SK-N-SH (cell line): ENCODE measurements around the gene RPS23. TPM values are rescaled to one million over a fixed set of nuclear protein-coding genes. Genes with fewer than 3 reads are reported as not detected.

Experiments used
- CTCF ChIA-PET: fragments of 300-600, 350-600 bp; formaldehyde crosslinking; extraction: SDS; loops from one replicate; lab custom pipeline; 2021; lab: Yijun Ruan, JAX
- POLR2A ChIA-PET: fragments of 350-600 bp; sonication (Branson Sonifier 250); formaldehyde crosslinking; extraction: SDS; loops from one replicate; lab custom pipeline; 2020; ENCODE audit warnings: antibody characterized with exemption, inconsistent platforms; lab: Yijun Ruan, JAX
- DNase-seq: peaks from one replicate; pipeline ENCODE4 v3.0.0; 2012
- H2AFZ ChIP-seq: fragments of 200-600 bp; sonication (generic); 2 replicates; pipeline ENCODE4 v1.8.1; 2016; ENCODE audit warnings: antibody characterized with exemption, mild to moderate bottlenecking, low read depth
- H3F3A ChIP-seq: fragments of 200-600 bp; sonication (generic); replicated peaks from 2 replicates; pipeline ENCODE3; 2016; ENCODE audit warnings: antibody characterized with exemption, mild to moderate bottlenecking; ENCODE audit not compliant: insufficient read depth
- H3K27ac ChIP-seq, 2 experiments: fragments of 200-500 bp in 1 of 2; fragments of 200-600 bp in 1 of 2; sonication (Bioruptor generic) in 1 of 2; sonication (generic), shearing (Covaris generic) in 1 of 2; 2 replicates each; pipeline versions ENCODE4 v1.5.1 to v1.6.1; 2014 to 2016; ENCODE audit warnings: low read depth in 2 of 2, inconsistent platforms in 1 of 2, low read length in 1 of 2, mild to moderate bottlenecking in 1 of 2, mixed read lengths in 1 of 2
- H3K27me3 ChIP-seq: fragments of 200-600 bp; sonication (generic), shearing (Covaris generic); 2 replicates; pipeline ENCODE4 v1.6.1; 2016; ENCODE audit warnings: mixed run types; ENCODE audit not compliant: insufficient read depth
- H3K36me3 ChIP-seq, 2 experiments: fragments of 200-500 bp in 1 of 2; fragments of 200-600 bp in 1 of 2; sonication (Bioruptor generic) in 1 of 2; sonication (generic) in 1 of 2; replicated peaks in 1 of 2; 2 replicates each; pipeline versions ENCODE3 to v1.5.1; 2014 to 2016; ENCODE audit warnings: low read length in 1 of 2, mild to moderate bottlenecking in 1 of 2; ENCODE audit not compliant: insufficient read depth in 2 of 2, control insufficient read depth in 1 of 2
- H3K4me1 ChIP-seq, 2 experiments: fragments of 200-500 bp in 1 of 2; fragments of 200-600 bp in 1 of 2; sonication (Bioruptor generic) in 1 of 2; sonication (generic), shearing (Covaris generic) in 1 of 2; 2 replicates each; pipeline versions ENCODE4 v1.5.1 to v1.6.1; 2014 to 2016; ENCODE audit warnings: low read depth in 1 of 2, low read length in 1 of 2, mixed run types in 1 of 2; ENCODE audit not compliant: insufficient read depth in 2 of 2, control insufficient read depth in 1 of 2
- H3K4me2 ChIP-seq: fragments of 200-600 bp; sonication (generic), shearing (Covaris generic); 2 replicates; pipeline ENCODE4 v1.6.1; 2017; ENCODE audit warnings: mixed run types
- H3K4me3 ChIP-seq, 2 experiments: fragments of 200-500 bp in 1 of 2; fragments of 200-600 bp in 1 of 2; sonication (Bioruptor generic) in 1 of 2; sonication (generic), shearing (Covaris generic) in 1 of 2; 2 replicates each; pipeline versions ENCODE4 v1.5.1 to v1.8.1; 2014 to 2016; ENCODE audit warnings: low read depth in 2 of 2, inconsistent platforms in 1 of 2, low read length in 1 of 2, mild to moderate bottlenecking in 1 of 2, mixed read lengths in 1 of 2, moderate library complexity in 1 of 2
- H3K79me2 ChIP-seq: fragments of 200-600 bp; sonication (generic); 2 replicates; pipeline ENCODE4 v1.8.1; 2017; ENCODE audit warnings: mild to moderate bottlenecking; ENCODE audit not compliant: insufficient read depth
- H3K9ac ChIP-seq: fragments of 200-600 bp; sonication (generic); 2 replicates; pipeline ENCODE4 v1.6.1; 2017; ENCODE audit warnings: mixed run types
- H3K9me2 ChIP-seq: fragments of 200-600 bp; sonication (generic); 2 replicates; pipeline ENCODE4 v1.6.1; 2017; ENCODE audit warnings: mixed run types
- H3K9me3 ChIP-seq: fragments of 200-600 bp; sonication (generic); 2 replicates; pipeline ENCODE4 v1.6.1; 2017; ENCODE audit warnings: mixed run types, mild to moderate bottlenecking, moderate library complexity
- H4K20me1 ChIP-seq: fragments of 200-600 bp; sonication (generic); 2 replicates; pipeline ENCODE4 v1.6.1; 2017; ENCODE audit warnings: mild to moderate bottlenecking, mixed run types; ENCODE audit not compliant: insufficient read depth
- CHD2 ChIP-seq: fragments of 150-350 bp; IDR thresholded peaks from 2 replicates; pipeline ENCODE4 v1.6.1; 2018; ENCODE audit warnings: low read length; ENCODE audit not compliant: partially characterized antibody
- ELF1 ChIP-seq: IDR thresholded peaks from 2 replicates; pipeline ENCODE4 v1.4.0; 2012
- EP300 ChIP-seq, 2 experiments: IDR thresholded peaks; 2 replicates each; pipeline versions ENCODE4 v1.4.0 to v1.6.1; 2012; ENCODE audit warnings: borderline replicate concordance in 1 of 2, low read depth in 1 of 2, low read length in 1 of 2
- EZH2phosphoT487 ChIP-seq: fragments of 200-600 bp; sonication (generic); IDR thresholded peaks from 2 replicates; pipeline ENCODE4 v1.6.1; 2017; ENCODE audit warnings: low read depth, mixed run types, mild to moderate bottlenecking, antibody characterized with exemption, moderate library complexity, borderline replicate concordance
- FOSL2 ChIP-seq: IDR thresholded peaks from 2 replicates; pipeline ENCODE4 v1.4.0; 2012; ENCODE audit warnings: low read depth, mild to moderate bottlenecking, moderate library complexity, borderline replicate concordance
- FOXM1 ChIP-seq: IDR thresholded peaks from 2 replicates; pipeline ENCODE4 v1.4.0; 2012; ENCODE audit warnings: low read depth, mild to moderate bottlenecking
- GABPA ChIP-seq: IDR thresholded peaks from 2 replicates; pipeline ENCODE4 v1.4.0; 2012; ENCODE audit warnings: low read depth, mild to moderate bottlenecking
- GATA2 ChIP-seq: sonication (generic); formaldehyde crosslinking; IDR thresholded peaks from 2 replicates; pipeline ENCODE4 v1.5.0; 2020; ENCODE audit warnings: mild to moderate bottlenecking, missing genetic modification reagents
- NFIC ChIP-seq: IDR thresholded peaks from 2 replicates; pipeline ENCODE4 v1.4.0; 2012; ENCODE audit warnings: borderline replicate concordance
- RAD21 ChIP-seq: IDR thresholded peaks from 2 replicates; pipeline ENCODE4 v1.6.1; 2012; ENCODE audit warnings: mild to moderate bottlenecking, low read length
- RCOR1 ChIP-seq: fragments of 150-350 bp; IDR thresholded peaks from 2 replicates; pipeline ENCODE4 v1.6.1; 2017; ENCODE audit warnings: antibody characterized with exemption, low read length
- SMC3 ChIP-seq: IDR thresholded peaks from 2 replicates; pipeline ENCODE4 v1.6.1; 2012; ENCODE audit warnings: low read depth, low read length, improper control_type of control experiment
- TCF12 ChIP-seq: IDR thresholded peaks from 2 replicates; pipeline ENCODE4 v1.4.0; 2012
- YY1 ChIP-seq: IDR thresholded peaks from 2 replicates; pipeline ENCODE4 v1.4.0; 2012; ENCODE audit warnings: low read depth, mild to moderate bottlenecking
- WGBS: methylation state at CpG from one replicate; pipeline ENCODE4 v1.1.6; 2017; ENCODE audit warnings: low lambda C conversion rate; 5-methylcytosine and 5-hydroxymethylcytosine counted together
- polyA plus RNA-seq, 3 experiments: library from polyadenylated mRNA; depleted of rRNA; stranded (reverse); fragments of >200 nt; gene quantifications; 2 replicates each; pipeline ENCODE4 v1.2.3, GENCODE V29; 2012
- TF ChIP-seq, protein P1 (sequence below): fragments of 150-350 bp; IDR thresholded peaks from 2 replicates; pipeline ENCODE4 v1.6.1; 2017; ENCODE audit warnings: antibody characterized with exemption, low read length, low read depth, borderline replicate concordance
- TF ChIP-seq, protein P2 (sequence below): IDR thresholded peaks from 2 replicates; pipeline ENCODE4 v1.4.0; 2012; ENCODE audit warnings: low read depth, borderline replicate concordance

RPS23 gene
- polyA plus RNA-seq, 1 of the 3 experiments (the other 2 are of a cell fraction), result 6,732 TPM

DNA sequence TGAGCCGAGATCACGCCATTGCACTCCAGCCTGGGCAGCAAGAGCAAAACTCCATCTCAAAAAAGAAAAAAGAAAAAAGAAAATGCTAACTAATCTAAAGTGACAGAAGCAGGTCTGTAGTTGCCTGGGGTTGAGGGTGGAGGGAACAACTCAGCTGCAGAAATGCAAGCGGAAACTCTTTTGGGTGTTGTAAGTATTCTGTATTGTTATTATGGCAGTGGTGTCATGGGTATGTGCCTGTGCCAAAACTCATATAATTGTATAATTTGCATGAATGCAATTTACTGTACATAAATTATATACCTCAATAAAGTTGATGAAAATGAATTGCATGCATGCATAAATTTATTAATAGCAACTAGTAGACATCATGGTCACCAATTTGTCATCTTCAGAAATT lies 23.0 kb upstream of the RPS23 start:
- Histone ChIP-seq H3K4me3 (no peak overlapping the region), H2AFZ (no peak overlapping the region), H4K20me1 (no peaks in the 10 kb centered on the region), H3K79me2 (no peaks in the 10 kb centered on the region), H3K4me2 (no peak overlapping the region), H3K27me3 (no peaks in the 10 kb centered on the region), H3K9me2 (no peaks in the 10 kb centered on the region), H3K9ac (no peak overlapping the region), H3F3A (peaks cover 3% of the 10 kb centered on the region), H3K27ac (no peak overlapping the region), H3K36me3 (no peaks in the 10 kb centered on the region), H3K4me1 (no peaks in the 10 kb centered on the region), H3K9me3 (no peaks in the 10 kb centered on the region)
- TF ChIP-seq EP300 (IDR thresholded peaks at IDR 0.05; ENCODE audit: borderline replicate concordance in 1 of 2, low read depth in 1 of 2, low read length in 1 of 2), result no peak
- no peak for TF ChIP-seq YY1
- ChIA-PET CTCF (no interaction called here), POLR2A (no interaction called here)
- no peak for DNase-seq
- WGBS, result 96% methylated on average over 3 of the region's 3 CpGs

DNA sequence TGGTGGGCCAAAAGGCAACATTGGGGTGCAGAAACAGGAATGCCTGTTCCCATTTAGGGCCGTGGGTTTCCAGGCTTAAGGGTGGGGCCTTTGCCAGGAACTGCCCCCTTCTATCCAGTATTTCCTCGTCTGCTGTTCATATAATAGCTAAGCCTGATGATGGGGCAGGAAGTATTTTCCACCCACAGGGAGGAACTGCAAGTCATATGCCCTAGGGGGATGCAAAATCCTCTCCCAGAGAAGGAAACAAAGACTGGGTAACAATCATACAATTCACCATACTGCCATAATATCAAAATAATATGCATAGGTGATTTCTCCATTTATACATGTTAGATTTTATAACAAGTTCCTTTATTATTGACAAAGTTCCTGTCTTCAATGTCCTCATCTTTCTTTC lies 20.5 kb upstream of the RPS23 start:
- Histone ChIP-seq H3K9ac (no peak overlapping the region), H3K79me2 (no peaks in the 10 kb centered on the region), H2AFZ (no peak overlapping the region), H3K9me3 (no peaks in the 10 kb centered on the region), H3K4me2 (no peak overlapping the region), H3K36me3 (no peaks in the 10 kb centered on the region), H4K20me1 (no peaks in the 10 kb centered on the region), H3K9me2 (no peaks in the 10 kb centered on the region), H3K27ac (no peak overlapping the region), H3K27me3 (no peaks in the 10 kb centered on the region), H3F3A (peaks cover 3% of the 10 kb centered on the region), H3K4me3 (no peak overlapping the region), H3K4me1 (no peaks in the 10 kb centered on the region)
- DNase-seq, result no peak
- POLR2A ChIA-PET, result no interaction called here
- 78% methylated on average over 2 of the region's 2 CpGs for WGBS
- CTCF ChIA-PET, result no interaction called here
- TF ChIP-seq, protein P1, sequence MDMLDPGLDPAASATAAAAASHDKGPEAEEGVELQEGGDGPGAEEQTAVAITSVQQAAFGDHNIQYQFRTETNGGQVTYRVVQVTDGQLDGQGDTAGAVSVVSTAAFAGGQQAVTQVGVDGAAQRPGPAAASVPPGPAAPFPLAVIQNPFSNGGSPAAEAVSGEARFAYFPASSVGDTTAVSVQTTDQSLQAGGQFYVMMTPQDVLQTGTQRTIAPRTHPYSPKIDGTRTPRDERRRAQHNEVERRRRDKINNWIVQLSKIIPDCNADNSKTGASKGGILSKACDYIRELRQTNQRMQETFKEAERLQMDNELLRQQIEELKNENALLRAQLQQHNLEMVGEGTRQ, result no peak
- TF ChIP-seq RCOR1, result no peak
- TF ChIP-seq, protein P2, sequence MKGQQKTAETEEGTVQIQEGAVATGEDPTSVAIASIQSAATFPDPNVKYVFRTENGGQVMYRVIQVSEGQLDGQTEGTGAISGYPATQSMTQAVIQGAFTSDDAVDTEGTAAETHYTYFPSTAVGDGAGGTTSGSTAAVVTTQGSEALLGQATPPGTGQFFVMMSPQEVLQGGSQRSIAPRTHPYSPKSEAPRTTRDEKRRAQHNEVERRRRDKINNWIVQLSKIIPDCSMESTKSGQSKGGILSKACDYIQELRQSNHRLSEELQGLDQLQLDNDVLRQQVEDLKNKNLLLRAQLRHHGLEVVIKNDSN, result no peak
- no peak for TF ChIP-seq YY1
- no peak for TF ChIP-seq TCF12
- no peak for TF ChIP-seq ELF1
- no peak for TF ChIP-seq GATA2 (CRISPR knock-in tag)
- TF ChIP-seq FOSL2, result no peak
- TF ChIP-seq GABPA, result no peak
- TF ChIP-seq CHD2, result no peak

DNA sequence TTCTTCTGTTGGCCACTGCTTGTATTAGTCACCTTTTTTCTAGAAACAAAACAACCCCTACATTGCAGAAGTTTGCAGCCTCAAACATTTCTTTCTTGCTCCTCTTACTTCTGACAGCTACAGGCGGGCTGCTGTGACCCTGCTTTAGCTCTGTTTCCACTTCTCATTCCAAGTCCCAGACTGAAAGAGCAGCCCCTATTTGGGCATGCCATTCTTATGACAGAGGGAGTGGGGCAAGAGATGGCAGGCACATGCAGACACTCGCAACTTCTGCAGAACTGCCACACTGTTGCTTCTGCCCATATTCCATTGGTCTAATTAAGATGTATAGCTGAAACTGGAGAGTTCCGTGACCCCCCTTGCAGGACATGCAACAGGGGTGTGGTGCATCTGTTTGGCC lies 19.6 kb upstream of the RPS23 start:
- Histone ChIP-seq H3K4me1 (no peaks in the 10 kb centered on the region), H3K36me3 (no peaks in the 10 kb centered on the region), H3K27me3 (no peaks in the 10 kb centered on the region), H3K4me3 (no peak overlapping the region), H3K9me2 (no peaks in the 10 kb centered on the region), H2AFZ (no peak overlapping the region), H3K9me3 (no peaks in the 10 kb centered on the region), H4K20me1 (no peaks in the 10 kb centered on the region), H3K4me2 (no peak overlapping the region), H3K9ac (no peak overlapping the region), H3K27ac (no peak overlapping the region), H3K79me2 (no peaks in the 10 kb centered on the region), H3F3A (peaks cover 3% of the 10 kb centered on the region)
- CTCF ChIA-PET, result no interaction called here
- no peak for DNase-seq
- 82% methylated on average over 3 of the region's 3 CpGs for WGBS
- POLR2A ChIA-PET, result no interaction called here
- no peak for TF ChIP-seq GATA2 (CRISPR knock-in tag)
- no peak for TF ChIP-seq YY1
- no peak for TF ChIP-seq NFIC
- no peak for TF ChIP-seq SMC3
- TF ChIP-seq FOSL2, result no peak
- TF ChIP-seq EP300 (IDR thresholded peaks at IDR 0.05; ENCODE audit: borderline replicate concordance in 1 of 2, low read depth in 1 of 2, low read length in 1 of 2), result no peak
- no peak for TF ChIP-seq EZH2phosphoT487
- no peak for TF ChIP-seq RAD21
- TF ChIP-seq, protein P2, result no peak
- TF ChIP-seq FOXM1, result no peak
